Uterus (tissue), 2 donors: ENCODE data around the gene LBHD1.

ENCODE experiments used
- POLR2A ChIP-seq, 2 donors: fragments of 450-650 bp; IDR thresholded peaks; one replicate each; pipeline ENCODE4 v1.6.1; 2016; ENCODE audit warnings: antibody characterized with exemption in 2 of 2, mild to moderate bottlenecking in 1 of 2, moderate library complexity in 1 of 2
- TF ChIP-seq, protein P1 (sequence below), 4 experiments: fragments of 200-600 bp in 2 of 4; fragments of 450-650 bp in 2 of 4; sonication (generic) in 2 of 4; IDR thresholded peaks; one replicate each; pipeline ENCODE4 v1.5.1; 2016 to 2019; ENCODE audit warnings: antibody characterized with exemption in 4 of 4, mild to moderate bottlenecking in 2 of 4, moderate library complexity in 1 of 4

DNA sequence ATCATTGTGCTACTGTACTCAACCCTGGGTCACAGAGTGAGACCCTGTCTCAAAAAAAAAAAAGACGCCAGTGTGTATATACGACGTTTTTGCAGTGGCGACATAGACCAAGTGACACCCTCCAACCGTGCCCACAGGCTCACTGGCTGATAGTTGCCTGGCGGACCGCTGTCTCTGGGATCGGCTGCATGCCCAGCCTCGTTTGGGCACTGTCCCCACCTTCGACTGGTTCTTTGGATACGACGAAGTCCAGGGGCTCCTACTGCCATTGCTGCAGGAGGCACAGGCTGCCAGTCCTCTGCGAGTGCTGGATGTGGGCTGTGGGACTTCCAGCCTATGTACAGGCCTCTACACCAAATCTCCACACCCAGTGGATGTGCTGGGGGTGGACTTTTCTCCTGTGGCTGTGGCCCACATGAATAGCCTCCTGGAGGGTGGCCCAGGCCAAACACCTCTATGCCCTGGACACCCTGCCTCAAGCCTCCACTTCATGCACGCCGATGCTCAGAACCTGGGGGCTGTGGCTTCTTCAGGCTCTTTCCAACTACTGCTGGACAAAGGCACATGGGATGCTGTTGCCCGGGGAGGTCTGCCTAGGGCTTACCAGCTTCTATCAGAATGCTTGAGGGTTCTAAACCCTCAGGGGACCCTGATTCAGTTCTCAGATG is 5.7 kb downstream of the LBHD1 start:
- TF ChIP-seq, protein P1, sequence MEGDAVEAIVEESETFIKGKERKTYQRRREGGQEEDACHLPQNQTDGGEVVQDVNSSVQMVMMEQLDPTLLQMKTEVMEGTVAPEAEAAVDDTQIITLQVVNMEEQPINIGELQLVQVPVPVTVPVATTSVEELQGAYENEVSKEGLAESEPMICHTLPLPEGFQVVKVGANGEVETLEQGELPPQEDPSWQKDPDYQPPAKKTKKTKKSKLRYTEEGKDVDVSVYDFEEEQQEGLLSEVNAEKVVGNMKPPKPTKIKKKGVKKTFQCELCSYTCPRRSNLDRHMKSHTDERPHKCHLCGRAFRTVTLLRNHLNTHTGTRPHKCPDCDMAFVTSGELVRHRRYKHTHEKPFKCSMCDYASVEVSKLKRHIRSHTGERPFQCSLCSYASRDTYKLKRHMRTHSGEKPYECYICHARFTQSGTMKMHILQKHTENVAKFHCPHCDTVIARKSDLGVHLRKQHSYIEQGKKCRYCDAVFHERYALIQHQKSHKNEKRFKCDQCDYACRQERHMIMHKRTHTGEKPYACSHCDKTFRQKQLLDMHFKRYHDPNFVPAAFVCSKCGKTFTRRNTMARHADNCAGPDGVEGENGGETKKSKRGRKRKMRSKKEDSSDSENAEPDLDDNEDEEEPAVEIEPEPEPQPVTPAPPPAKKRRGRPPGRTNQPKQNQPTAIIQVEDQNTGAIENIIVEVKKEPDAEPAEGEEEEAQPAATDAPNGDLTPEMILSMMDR (IDR thresholded peaks at IDR 0.05) = no peak
- TF ChIP-seq POLR2A (IDR thresholded peaks at IDR 0.05) = no peak
